Keratinocyte (primary cell): Measurements from ENCODE around the gene MRPL34.

Source experiments
- EZH2 ChIP-seq: IDR thresholded peaks from one replicate; pipeline ENCODE4 v1.6.1; 2012; ENCODE audit warnings: inconsistent platforms, mild to moderate bottlenecking, low read length, moderate library complexity
- TF ChIP-seq, protein P1 (sequence below), 3 experiments: IDR thresholded peaks in 1 of 3; conservative IDR thresholded peaks in 1 of 3; optimal IDR thresholded peaks in 1 of 3; 2 replicates in 2 of 3; 3 replicates in 1 of 3; pipeline versions ENCODE3 to v1.5.1; 2011; ENCODE audit warnings: low read length in 3 of 3, mild to moderate bottlenecking in 3 of 3, moderate library complexity in 2 of 3, control low read depth in 1 of 3, inconsistent platforms in 1 of 3; ENCODE audit not compliant: insufficient read depth in 2 of 3; ENCODE audit errors: extremely low read depth in 1 of 3

DNA sequence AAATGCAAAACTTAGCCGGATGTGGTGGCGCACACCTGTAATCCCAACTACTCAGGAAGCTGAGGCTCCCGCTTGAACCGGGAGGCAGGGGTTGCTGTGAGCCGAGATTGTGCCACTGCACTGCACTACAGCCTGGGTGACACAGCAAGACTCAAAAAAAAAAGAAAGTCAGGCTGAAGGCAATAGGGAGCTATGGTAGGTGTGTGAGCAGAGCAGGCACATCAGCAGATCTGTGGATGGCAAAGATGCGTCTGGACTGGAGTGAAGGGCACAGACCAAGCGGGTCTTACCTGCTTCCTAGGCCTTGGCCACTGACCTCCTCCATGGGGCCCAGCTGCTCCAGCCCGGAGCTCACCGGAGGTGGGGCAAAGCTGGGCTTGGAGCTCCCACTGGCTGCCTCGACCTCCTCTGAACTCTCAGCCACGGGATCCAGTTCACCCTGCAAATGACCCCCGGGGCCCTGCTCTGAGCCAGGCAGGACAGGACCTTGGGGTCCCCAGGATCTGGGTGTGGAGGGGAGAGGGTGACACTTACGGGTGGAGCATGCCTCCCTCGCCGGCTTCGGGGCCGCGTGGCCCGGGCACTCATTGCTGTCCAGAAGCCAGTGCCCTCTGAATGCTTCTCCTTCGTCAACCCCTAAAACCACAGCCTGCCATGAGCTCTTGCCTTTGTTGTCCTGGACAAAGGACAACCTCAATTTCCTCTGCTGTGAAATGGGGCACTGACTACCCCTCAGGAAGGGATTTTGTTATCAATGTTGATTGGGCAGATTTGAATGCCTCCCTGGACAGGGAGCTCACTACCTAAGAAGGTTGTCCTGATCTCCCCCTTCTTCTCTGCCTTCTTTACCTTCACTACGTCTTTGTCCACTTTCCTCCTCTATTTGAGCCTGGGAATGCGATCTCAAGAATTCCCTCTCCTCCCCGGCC, 41.7 kb upstream of the MRPL34 start:
- TF ChIP-seq, protein P1, sequence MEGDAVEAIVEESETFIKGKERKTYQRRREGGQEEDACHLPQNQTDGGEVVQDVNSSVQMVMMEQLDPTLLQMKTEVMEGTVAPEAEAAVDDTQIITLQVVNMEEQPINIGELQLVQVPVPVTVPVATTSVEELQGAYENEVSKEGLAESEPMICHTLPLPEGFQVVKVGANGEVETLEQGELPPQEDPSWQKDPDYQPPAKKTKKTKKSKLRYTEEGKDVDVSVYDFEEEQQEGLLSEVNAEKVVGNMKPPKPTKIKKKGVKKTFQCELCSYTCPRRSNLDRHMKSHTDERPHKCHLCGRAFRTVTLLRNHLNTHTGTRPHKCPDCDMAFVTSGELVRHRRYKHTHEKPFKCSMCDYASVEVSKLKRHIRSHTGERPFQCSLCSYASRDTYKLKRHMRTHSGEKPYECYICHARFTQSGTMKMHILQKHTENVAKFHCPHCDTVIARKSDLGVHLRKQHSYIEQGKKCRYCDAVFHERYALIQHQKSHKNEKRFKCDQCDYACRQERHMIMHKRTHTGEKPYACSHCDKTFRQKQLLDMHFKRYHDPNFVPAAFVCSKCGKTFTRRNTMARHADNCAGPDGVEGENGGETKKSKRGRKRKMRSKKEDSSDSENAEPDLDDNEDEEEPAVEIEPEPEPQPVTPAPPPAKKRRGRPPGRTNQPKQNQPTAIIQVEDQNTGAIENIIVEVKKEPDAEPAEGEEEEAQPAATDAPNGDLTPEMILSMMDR (optimal IDR thresholded peaks at IDR 0.05 in 1 of 3, IDR thresholded peaks at IDR 0.05 in 1 of 3, conservative IDR thresholded peaks at IDR 0.05 in 1 of 3; ENCODE audit: extremely low read depth in 1 of 3, insufficient read depth in 2 of 3, low read length in 3 of 3): no peak
- no peak for TF ChIP-seq EZH2
